A549 (cell line): ENCODE measurements around the gene RBFOX1.

ENCODE experiments used
- CTCF ChIP-seq: fragments of >200 bp; sonication (Bioruptor Twin); formaldehyde crosslinking; IDR thresholded peaks from 3 replicates; pipeline ENCODE4 v1.5.1; 2016
- E2F6 ChIP-seq: IDR thresholded peaks from 2 replicates; pipeline ENCODE4 v1.6.1; 2012; ENCODE audit warnings: low read depth, borderline replicate concordance
- MAX ChIP-seq: IDR thresholded peaks from 2 replicates; pipeline ENCODE4 v1.6.1; 2012
- TFCP2L1 ChIP-seq: fragments of 250-450 bp; sonication (Bioruptor Pico); IDR thresholded peaks from 2 replicates; pipeline ENCODE4 v1.5.0; 2021; ENCODE audit warnings: mild to moderate bottlenecking

GRCh38 chr16:7508656-7509055 lies 176.0 kb downstream of the RBFOX1 start:
- TF ChIP-seq E2F6 (no peak), CTCF (no peak), TFCP2L1 (CRISPR knock-in tag) (no peak), MAX (no peak)
